HCT116 (cell line): ENCODE measurements around the gene LRBA. TPM values are rescaled to one million over a fixed set of nuclear protein-coding genes. Genes with fewer than 3 reads are reported as not detected.

Experiments
- ATAC-seq: fragments of 200-7000 bp; cut with Tn5 transposase; 2 replicates; pipeline ENCODE4 v1.9.1; 2020; ENCODE audit warnings: mild to moderate bottlenecking, moderate library complexity
- BruUV-seq: library from RNA; stranded (reverse); fragments of 400-500 nt; replicated peaks from 2 replicates; lab custom pipeline; 2021; lab: Mats Ljungman, UMichigan
- CTCF ChIA-PET: fragments of 300-600 bp; sonication (Branson Sonifier 250); formaldehyde crosslinking; loops from one replicate; lab custom pipeline; 2021; ENCODE audit warnings: antibody characterized with exemption; lab: Charles Lee
- POLR2A ChIA-PET: fragments of 300-600, 350-600 bp; sonication (Branson Sonifier 250); formaldehyde crosslinking; loops from one replicate; lab custom pipeline; 2021; ENCODE audit warnings: antibody characterized with exemption; lab: Charles Lee
- RAD21 ChIA-PET, 2 experiments: fragments of 300-600 bp; sonication (Branson Sonifier 250); formaldehyde crosslinking; loops; one replicate each; lab custom pipeline; 2023; ENCODE audit warnings: low total read pairs in 2 of 2; ENCODE audit not compliant: uncharacterized antibody in 2 of 2, unreplicated experiment in 2 of 2, low non-redundant PET in 1 of 2; lab: Charles Lee
- DNase-seq: peaks from one replicate; pipeline ENCODE4 v3.0.0-alpha.2; 2010; ENCODE audit warnings: low read depth, low spot score
- H2AFZ ChIP-seq: fragments of 200-600 bp; shearing (Covaris generic), sonication (generic); 2 replicates; pipeline ENCODE4 v1.6.1; 2017; ENCODE audit warnings: low read depth, mixed run types, mixed read lengths, antibody characterized with exemption, low read length; ENCODE audit not compliant: poor library complexity, severe bottlenecking
- H3K27ac ChIP-seq: 2 replicates; pipeline ENCODE4 v1.5.1; 2012; ENCODE audit warnings: low read depth, low read length
- H3K27me3 ChIP-seq: fragments of 200-600 bp; sonication (generic); 2 replicates; pipeline ENCODE4 v1.6.1; 2016; ENCODE audit warnings: mixed run types, low read length, mixed read lengths; ENCODE audit not compliant: insufficient read depth
- H3K36me3 ChIP-seq, 2 experiments: fragments of 200-500 bp in 1 of 2; fragments of 200-600 bp in 1 of 2; sonication (Bioruptor generic) in 1 of 2; sonication (generic) in 1 of 2; 2 replicates each; pipeline versions ENCODE4 v1.5.1 to v1.6.1; 2014 to 2016; ENCODE audit warnings: low read length in 2 of 2, inconsistent platforms in 1 of 2, mixed read lengths in 1 of 2, mixed run types in 1 of 2; ENCODE audit not compliant: insufficient read depth in 2 of 2, control insufficient read depth in 1 of 2
- H3K4me1 ChIP-seq, 2 experiments: fragments of 200-600 bp in 1 of 2; sonication (generic) in 1 of 2; 2 replicates each; pipeline versions ENCODE4 v1.5.1 to v1.6.1; 2012 to 2017; ENCODE audit warnings: low read length in 2 of 2, inconsistent platforms in 1 of 2, mild to moderate bottlenecking in 1 of 2, mixed read lengths in 1 of 2, mixed run types in 1 of 2, moderate library complexity in 1 of 2; ENCODE audit not compliant: insufficient read depth in 2 of 2, control insufficient read depth in 1 of 2
- H3K4me2 ChIP-seq: fragments of 200-600 bp; sonication (generic); 2 replicates; pipeline ENCODE4 v1.6.1; 2017; ENCODE audit warnings: mixed run types, low read length, mixed read lengths
- H3K4me3 ChIP-seq, 2 experiments: fragments of 200-600 bp in 1 of 2; sonication (generic) in 1 of 2; replicated peaks in 1 of 2; 2 replicates each; pipeline ENCODE4 v1.5.1; 2011 to 2016; ENCODE audit warnings: low read length in 2 of 2, control low read depth in 1 of 2, low read depth in 1 of 2, mild to moderate bottlenecking in 1 of 2, mixed read lengths in 1 of 2, mixed run types in 1 of 2
- H3K79me2 ChIP-seq: fragments of 200-600 bp; sonication (generic); 2 replicates; pipeline ENCODE4 v1.6.1; 2017; ENCODE audit warnings: mild to moderate bottlenecking, mixed run types, low read length, moderate library complexity, mixed read lengths; ENCODE audit not compliant: insufficient read depth
- H3K9ac ChIP-seq: fragments of 200-600 bp; sonication (generic); 2 replicates; pipeline ENCODE4 v1.6.1; 2016; ENCODE audit warnings: low read length, mixed read lengths
- H3K9me2 ChIP-seq: fragments of 200-600 bp; sonication (generic), shearing (Covaris generic); 2 replicates; pipeline ENCODE4 v1.6.1; 2017; ENCODE audit warnings: mixed run types, mild to moderate bottlenecking, moderate library complexity; ENCODE audit not compliant: insufficient read depth
- H3K9me3 ChIP-seq, 2 experiments: fragments of 200-500 bp in 1 of 2; fragments of 200-600 bp in 1 of 2; sonication (Bioruptor generic) in 1 of 2; sonication (generic) in 1 of 2; 2 replicates each; pipeline ENCODE4 v1.6.1; 2014 to 2017; ENCODE audit warnings: low read length in 2 of 2, mixed read lengths in 2 of 2, inconsistent platforms in 1 of 2, low read depth in 1 of 2, mild to moderate bottlenecking in 1 of 2, mixed run types in 1 of 2, moderate library complexity in 1 of 2; ENCODE audit not compliant: control insufficient read depth in 1 of 2, insufficient read depth in 1 of 2
- H4K20me1 ChIP-seq: fragments of 200-600 bp; sonication (generic), shearing (Covaris generic); 2 replicates; pipeline ENCODE4 v1.6.1; 2017; ENCODE audit warnings: mixed run types, mild to moderate bottlenecking, moderate library complexity; ENCODE audit not compliant: insufficient read depth
- ATF3 ChIP-seq: IDR thresholded peaks from 2 replicates; pipeline ENCODE4 v1.6.1; 2012
- CBX3 ChIP-seq: IDR thresholded peaks from 2 replicates; pipeline ENCODE4 v1.6.1; 2012; ENCODE audit warnings: low read depth
- CEBPB ChIP-seq: IDR thresholded peaks from 2 replicates; pipeline ENCODE4 v1.6.1; 2012; ENCODE audit warnings: low read depth
- CTCF ChIP-seq, 3 experiments: fragments of 200-600 bp in 1 of 3; sonication (generic) in 1 of 3; IDR thresholded peaks in 2 of 3; conservative IDR thresholded peaks in 1 of 3; 2 replicates each; pipeline ENCODE4 v1.5.1; 2012 to 2017; ENCODE audit warnings: low read depth in 2 of 3, low read length in 2 of 3, antibody characterized with exemption in 1 of 3, borderline replicate concordance in 1 of 3, control low read depth in 1 of 3, mild to moderate bottlenecking in 1 of 3, mixed read lengths in 1 of 3, mixed run types in 1 of 3, moderate library complexity in 1 of 3; ENCODE audit not compliant: insufficient read depth in 1 of 3
- EGR1 ChIP-seq: IDR thresholded peaks from 2 replicates; pipeline ENCODE4 v1.6.1; 2012; ENCODE audit warnings: low read depth
- EZH2 ChIP-seq: fragments of 200-600 bp; sonication (generic); IDR thresholded peaks from 2 replicates; pipeline ENCODE4 v1.6.1; 2017; ENCODE audit warnings: antibody characterized with exemption, mixed run types
- EZH2phosphoT487 ChIP-seq: fragments of 200-600 bp; IDR thresholded peaks from 2 replicates; pipeline ENCODE4 v1.6.1; 2018; ENCODE audit warnings: antibody characterized with exemption, borderline replicate concordance
- FOSL1 ChIP-seq: IDR thresholded peaks from 2 replicates; pipeline ENCODE4 v1.6.1; 2012; ENCODE audit warnings: low read depth
- JUND ChIP-seq: IDR thresholded peaks from 2 replicates; pipeline ENCODE4 v1.6.1; 2012
- POLR2A ChIP-seq: IDR thresholded peaks from 2 replicates; pipeline ENCODE4 v1.7.0; 2011; ENCODE audit warnings: borderline replicate concordance; ENCODE audit not compliant: insufficient read depth, insufficient read length; ENCODE audit errors: extremely low read depth
- TCF7L2 ChIP-seq: IDR thresholded peaks from 2 replicates; pipeline ENCODE4 v1.7.0; 2011; ENCODE audit warnings: borderline replicate concordance, inconsistent platforms; ENCODE audit not compliant: insufficient read depth, insufficient read length; ENCODE audit errors: extremely low read depth
- YY1 ChIP-seq: IDR thresholded peaks from 2 replicates; pipeline ENCODE4 v1.6.1; 2011; ENCODE audit warnings: low read length, low read depth, moderate library complexity, mild to moderate bottlenecking; ENCODE audit not compliant: insufficient replicate concordance; ENCODE audit errors: extremely low read depth
- ZFX ChIP-seq: fragments of 450-650 bp; IDR thresholded peaks from 2 replicates; pipeline ENCODE4 v1.6.1; 2017
- ZNF274 ChIP-seq: fragments of 200-500 bp; sonication (Bioruptor generic); IDR thresholded peaks from 2 replicates; pipeline ENCODE4 v1.6.1; 2014; ENCODE audit warnings: mild to moderate bottlenecking, low read depth, low read length, inconsistent platforms
- intact Hi-C: fragments of 100-400 bp; cut with micrococcal nuclease; formaldehyde crosslinking; loops from 2 replicates; pipeline ENCODE4 v1.10.0; 2022
- total RNA-seq: library from RNA; stranded (reverse); gene quantifications from one replicate; pipeline ENCODE4 v1.2.1, GENCODE V29; 2021; ENCODE audit not compliant: unreplicated experiment

The LRBA gene
- total RNA-seq, 1 experiment from 2014 or later = 79.8 TPM

GRCh38 chr4:150673793-150674192 lies 341.3 kb downstream of the LRBA start:
- Histone ChIP-seq H3K4me1 (no peaks in the 10 kb centered on the region), H3K27me3 (no peaks in the 10 kb centered on the region), H3K9me3 (no peaks in the 10 kb centered on the region), H3K4me2 (no peak overlapping the region), H3K36me3 (no peaks in the 10 kb centered on the region), H3K79me2 (no peaks in the 10 kb centered on the region), H2AFZ (no peak overlapping the region), H3K4me3 (no peak overlapping the region), H3K27ac (no peak overlapping the region), H4K20me1 (no peaks in the 10 kb centered on the region), H3K9ac (no peak overlapping the region), H3K9me2 (no peaks in the 10 kb centered on the region)
- no peak for DNase-seq
- intact Hi-C loops = no loop called here
- no peak for TF ChIP-seq EZH2phosphoT487
- no peak for TF ChIP-seq CEBPB
- TF ChIP-seq CBX3 = no peak
- TF ChIP-seq FOSL1 = no peak
- no peak for TF ChIP-seq JUND
- no peak for TF ChIP-seq ATF3
- TF ChIP-seq ZFX = no peak
- no peak for TF ChIP-seq ZNF274
- TF ChIP-seq CTCF (IDR thresholded peaks at IDR 0.05 in 2 of 3, conservative IDR thresholded peaks at IDR 0.05 in 1 of 3; ENCODE audit: borderline replicate concordance in 1 of 3, insufficient read depth in 1 of 3, low read depth in 2 of 3, low read length in 2 of 3) = no peak
- no peak for TF ChIP-seq EGR1
- no peak for TF ChIP-seq EZH2
- no peak for TF ChIP-seq YY1
- no peak for TF ChIP-seq POLR2A
- no peak for TF ChIP-seq TCF7L2
- no TSS peak for BruUV-seq
- RAD21 ChIA-PET = no interaction called here
- ATAC-seq = no peak
- CTCF ChIA-PET = no interaction called here
- POLR2A ChIA-PET = no interaction called here
